Measurements from ENCODE around the gene KCTD4.

Gene KCTD4

GRCh38 chr13:45178349-45179162 lies 22.3 kb downstream of the KCTD4 start:
- DNase-seq (ENCODE audit: low read depth, low spot score) = no peak

GRCh38 chr13:45174478-45174877 lies 26.4 kb downstream of the KCTD4 start:
- no peak for DNase-seq (ENCODE audit: low read depth, low spot score)

GRCh38 chr13:45168555-45168930 lies 32.3 kb downstream of the KCTD4 start:
- no peak for DNase-seq (ENCODE audit: low read depth, low spot score)

GRCh38 chr13:45167611-45168554 lies 33.0 kb downstream of the KCTD4 start:
- no peak for DNase-seq (ENCODE audit: low read depth, low spot score)

GRCh38 chr13:45166858-45167257 lies 34.0 kb downstream of the KCTD4 start:
- DNase-seq (ENCODE audit: low read depth, low spot score) = no peak

- DNase-seq (ENCODE audit: low read depth, low spot score) = no peak
These were observed 38.0 kb downstream of the KCTD4 start for GRCh38 chr13:45162821-45163220.

GRCh38 chr13:45162194-45162593 lies 38.7 kb downstream of the KCTD4 start:
- DNase-seq (ENCODE audit: low read depth, low spot score) = no peak

- no peak for DNase-seq (ENCODE audit: low read depth, low spot score)
These were observed 44.1 kb downstream of the KCTD4 start for GRCh38 chr13:45156565-45157361.

GRCh38 chr13:45149964-45150363 lies 50.9 kb downstream of the KCTD4 start:
- no peak for DNase-seq (ENCODE audit: low read depth, low spot score)

- DNase-seq (ENCODE audit: low read depth, low spot score) = no peak
These were observed 57.5 kb downstream of the KCTD4 start for GRCh38 chr13:45143346-45143751.

All from activated naive CD8-positive, alpha-beta T cell treated with anti-CD3 and anti-CD28 coated beads, Interleukin-2, amount 50 U/mL, for 16 hours (primary cell).